Cardiac ventricle fibroblast (primary cell): ENCODE measurements around the gene SPRY2. TPM values are rescaled to one million over a fixed set of nuclear protein-coding genes. Genes with fewer than 3 reads are reported as not detected.

ENCODE experiments used
- total RNA-seq: library from RNA; depleted of rRNA; stranded (reverse); fragments of >200 nt; gene quantifications from 2 replicates; pipeline ENCODE4 v1.2.3, GENCODE V29; 2015

The SPRY2 gene
- total RNA-seq: 75.4 and 80.2 TPM in 2 replicates

GRCh38 chr13:80341101-80341755 lies at the start of gene SPRY2:
Gene SPRY2 (minus strand): TSS chr13:80341126. CDS start chr13:80337705, 3,421 bp downstream.

